ENCODE data around the gene OR5M10. TPM values are rescaled to one million over a fixed set of nuclear protein-coding genes. Genes with fewer than 3 reads are reported as not detected.

Gene OR5M10
- total RNA-seq, 1 experiment from 2014 or later = not detected

DNA sequence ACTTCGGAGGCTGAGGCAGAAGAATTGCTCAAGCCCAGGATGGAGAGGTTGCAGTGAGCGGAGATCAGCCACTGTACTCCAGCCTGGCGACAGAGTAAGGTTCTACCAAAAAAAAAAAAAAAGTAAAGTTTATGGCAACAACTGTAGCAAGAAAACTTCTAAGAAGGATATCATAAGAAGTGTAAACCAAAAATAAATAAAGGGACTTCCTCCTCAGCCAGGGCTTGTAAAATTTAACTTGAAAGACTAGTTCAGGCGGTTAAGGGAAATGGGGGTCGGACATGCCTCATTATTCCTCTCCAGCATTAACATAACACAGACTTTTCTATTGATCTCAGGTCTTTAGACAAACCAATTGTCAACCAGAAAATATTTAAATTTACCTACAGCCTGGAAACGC lies 32.0 kb downstream of the OR5M10 start:
- H3K9me3 Mint-ChIP-seq (ENCODE audit: unreplicated experiment) = no peaks in the 10 kb centered on the region

DNA sequence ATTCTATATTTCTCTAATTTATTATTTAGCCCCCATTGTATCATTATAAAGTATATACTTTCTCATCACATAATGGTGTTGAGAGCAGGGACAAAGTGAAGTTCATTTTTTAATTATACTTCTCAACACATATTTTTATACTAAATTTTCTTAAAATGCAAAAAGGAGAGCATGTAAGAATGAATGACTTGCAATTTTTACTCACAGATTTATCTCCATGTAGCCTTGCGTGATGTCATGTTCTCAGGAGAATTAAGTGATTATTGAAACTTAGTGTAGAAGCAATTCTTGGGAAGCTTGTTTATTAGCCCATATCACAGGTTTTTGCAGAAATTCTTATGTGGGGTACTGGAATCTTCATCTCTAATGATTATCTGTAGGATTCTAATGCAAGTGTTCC lies 33.8 kb downstream of the OR5M10 start:
- DNase-seq = no peak
- no peak overlapping the region for H3K4me3 Mint-ChIP-seq (ENCODE audit: unreplicated experiment)
- H3K27me3 Mint-ChIP-seq (ENCODE audit: insufficient read depth, unreplicated experiment) = peaks cover 3% of the 10 kb centered on the region
- no peak overlapping the region for H3K4me3 ChIP-seq (ENCODE audit: low read depth, low read length)
- H3K4me1 ChIP-seq = no peaks in the 10 kb centered on the region
- no peaks in the 10 kb centered on the region for H3K36me3 ChIP-seq (ENCODE audit: control insufficient read depth, insufficient read depth, low read length)
- intact Hi-C loops (cut with micrococcal nuclease; ENCODE audit: unreplicated experiment) = no loop called here
- TF ChIP-seq, protein P1, sequence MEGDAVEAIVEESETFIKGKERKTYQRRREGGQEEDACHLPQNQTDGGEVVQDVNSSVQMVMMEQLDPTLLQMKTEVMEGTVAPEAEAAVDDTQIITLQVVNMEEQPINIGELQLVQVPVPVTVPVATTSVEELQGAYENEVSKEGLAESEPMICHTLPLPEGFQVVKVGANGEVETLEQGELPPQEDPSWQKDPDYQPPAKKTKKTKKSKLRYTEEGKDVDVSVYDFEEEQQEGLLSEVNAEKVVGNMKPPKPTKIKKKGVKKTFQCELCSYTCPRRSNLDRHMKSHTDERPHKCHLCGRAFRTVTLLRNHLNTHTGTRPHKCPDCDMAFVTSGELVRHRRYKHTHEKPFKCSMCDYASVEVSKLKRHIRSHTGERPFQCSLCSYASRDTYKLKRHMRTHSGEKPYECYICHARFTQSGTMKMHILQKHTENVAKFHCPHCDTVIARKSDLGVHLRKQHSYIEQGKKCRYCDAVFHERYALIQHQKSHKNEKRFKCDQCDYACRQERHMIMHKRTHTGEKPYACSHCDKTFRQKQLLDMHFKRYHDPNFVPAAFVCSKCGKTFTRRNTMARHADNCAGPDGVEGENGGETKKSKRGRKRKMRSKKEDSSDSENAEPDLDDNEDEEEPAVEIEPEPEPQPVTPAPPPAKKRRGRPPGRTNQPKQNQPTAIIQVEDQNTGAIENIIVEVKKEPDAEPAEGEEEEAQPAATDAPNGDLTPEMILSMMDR (IDR thresholded peaks at IDR 0.05; ENCODE audit: insufficient read depth in 1 of 2, low read depth in 1 of 2, low read length in 1 of 2, severe bottlenecking in 1 of 2, unreplicated experiment in 1 of 2) = no peak
- no peaks in the 10 kb centered on the region for H3K36me3 Mint-ChIP-seq (ENCODE audit: insufficient read depth, unreplicated experiment)
- ChIA-PET POLR2A (no interaction called here), CTCF (no interaction called here)
- H3K9me3 ChIP-seq = no peaks in the 10 kb centered on the region
- no peaks in the 10 kb centered on the region for H3K4me1 Mint-ChIP-seq (ENCODE audit: low read depth, unreplicated experiment)
- no TSS peak for BruUV-seq (replicated peaks)
- no peaks in the 10 kb centered on the region for H3K9me3 Mint-ChIP-seq (ENCODE audit: unreplicated experiment)
- H3K27ac Mint-ChIP-seq (ENCODE audit: unreplicated experiment) = no peak overlapping the region
- no peaks in the 10 kb centered on the region for H3K27me3 ChIP-seq (replicated peaks; ENCODE audit: control insufficient read depth, insufficient read depth, low read length)

More for the DNA sequence above, 32.0 kb downstream of the OR5M10 start:
- Mint-ChIP-seq H3K27ac (ENCODE audit: unreplicated experiment) (no peak overlapping the region), H3K4me1 (ENCODE audit: low read depth, unreplicated experiment) (no peaks in the 10 kb centered on the region), H3K36me3 (ENCODE audit: insufficient read depth, unreplicated experiment) (no peaks in the 10 kb centered on the region), H3K27me3 (ENCODE audit: insufficient read depth, unreplicated experiment) (peaks cover 3% of the 10 kb centered on the region), H3K4me3 (ENCODE audit: unreplicated experiment) (no peak overlapping the region)
- Histone ChIP-seq H3K4me3 (ENCODE audit: low read depth, low read length) (no peak overlapping the region), H3K36me3 (ENCODE audit: control insufficient read depth, insufficient read depth, low read length) (no peaks in the 10 kb centered on the region), H3K9me3 (no peaks in the 10 kb centered on the region), H3K27me3 (replicated peaks; ENCODE audit: control insufficient read depth, insufficient read depth, low read length) (no peaks in the 10 kb centered on the region), H3K4me1 (no peaks in the 10 kb centered on the region)
- POLR2A ChIA-PET = no interaction called here
- BruUV-seq (replicated peaks) = no TSS peak
- CTCF ChIA-PET = no interaction called here
- TF ChIP-seq, protein P1 (IDR thresholded peaks at IDR 0.05; ENCODE audit: insufficient read depth in 1 of 2, low read depth in 1 of 2, low read length in 1 of 2, severe bottlenecking in 1 of 2, unreplicated experiment in 1 of 2) = no peak
- DNase-seq = no peak
- intact Hi-C loops (cut with micrococcal nuclease; ENCODE audit: unreplicated experiment) = no loop called here

DNA sequence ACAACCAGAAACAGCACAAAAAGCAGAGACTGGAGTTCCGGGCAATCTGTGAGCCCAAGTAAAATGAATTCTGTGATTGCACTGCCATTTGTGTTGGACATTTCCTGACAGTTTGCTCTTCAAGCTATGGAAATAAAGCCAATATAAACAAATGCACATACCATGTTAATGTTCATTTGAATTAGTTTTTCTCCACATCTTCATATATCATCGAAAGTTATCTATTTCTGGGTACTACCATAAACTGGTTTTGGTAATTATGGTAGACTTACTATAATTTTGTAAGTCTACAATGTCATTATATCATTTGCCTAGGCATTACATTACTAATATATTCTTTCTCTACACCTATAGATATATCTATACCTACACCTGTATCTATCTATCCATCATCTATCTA lies 34.4 kb downstream of the OR5M10 start, which contains the start of gene OR5M11:
Gene OR5M11, minus strand, starts transcription at position 101 of the 400 bp plus-strand sequence. Its CDS starts 0 bp downstream, at position 101.
- H3K27me3 ChIP-seq (replicated peaks; ENCODE audit: control insufficient read depth, insufficient read depth, low read length) = no peaks in the 10 kb centered on the region
- no peaks in the 10 kb centered on the region for H3K36me3 ChIP-seq (ENCODE audit: control insufficient read depth, insufficient read depth, low read length)
- no peak for DNase-seq
- CTCF ChIA-PET = no interaction called here
- Mint-ChIP-seq H3K4me3 (ENCODE audit: unreplicated experiment) (no peak within 1 kb of the TSS), H3K27me3 (ENCODE audit: insufficient read depth, unreplicated experiment) (peaks cover 3% of the 10 kb centered on the region), H3K36me3 (ENCODE audit: insufficient read depth, unreplicated experiment) (no peaks in the 10 kb centered on the region), H3K4me1 (ENCODE audit: low read depth, unreplicated experiment) (no peaks in the 10 kb centered on the region), H3K9me3 (ENCODE audit: unreplicated experiment) (no peaks in the 10 kb centered on the region), H3K27ac (ENCODE audit: unreplicated experiment) (no peak within 1 kb of the TSS)
- intact Hi-C loops (cut with micrococcal nuclease; ENCODE audit: unreplicated experiment) = no loop called here
- POLR2A ChIA-PET = no interaction called here
- TF ChIP-seq, protein P1 (IDR thresholded peaks at IDR 0.05; ENCODE audit: insufficient read depth in 1 of 2, low read depth in 1 of 2, low read length in 1 of 2, severe bottlenecking in 1 of 2, unreplicated experiment in 1 of 2) = no peak
- H3K4me1 ChIP-seq = no peaks in the 10 kb centered on the region
- H3K9me3 ChIP-seq = no peaks in the 10 kb centered on the region
- no TSS peak for BruUV-seq (replicated peaks)
- no peak within 1 kb of the TSS for H3K4me3 ChIP-seq (ENCODE audit: low read depth, low read length)
